Activated naive CD8-positive, alpha-beta T cell (primary cell): ENCODE measurements around the gene RPS6KA1.
A peak's percentile ranks its signal among the peaks of the same experiment; 100 is the strongest.

Experiments used
- H3K27ac Mint-ChIP-seq: one replicate; pipeline ENCODE4 v1.8.0; 2021; ENCODE audit warnings: mixed read lengths
- H3K27me3 Mint-ChIP-seq: one replicate; pipeline ENCODE4 v1.8.0; 2021; ENCODE audit warnings: mixed read lengths
- H3K36me3 Mint-ChIP-seq: one replicate; pipeline ENCODE4 v1.8.0; 2021; ENCODE audit warnings: mixed read lengths
- H3K4me1 Mint-ChIP-seq: one replicate; pipeline ENCODE4 v1.8.0; 2021; ENCODE audit warnings: low read depth, mixed read lengths
- H3K4me3 Mint-ChIP-seq: one replicate; pipeline ENCODE4 v1.8.0; 2021; ENCODE audit warnings: mild to moderate bottlenecking, mixed read lengths
- H3K9me3 Mint-ChIP-seq: one replicate; pipeline ENCODE4 v1.8.0; 2021; ENCODE audit warnings: low read depth, mixed read lengths

Gene RPS6KA1

DNA sequence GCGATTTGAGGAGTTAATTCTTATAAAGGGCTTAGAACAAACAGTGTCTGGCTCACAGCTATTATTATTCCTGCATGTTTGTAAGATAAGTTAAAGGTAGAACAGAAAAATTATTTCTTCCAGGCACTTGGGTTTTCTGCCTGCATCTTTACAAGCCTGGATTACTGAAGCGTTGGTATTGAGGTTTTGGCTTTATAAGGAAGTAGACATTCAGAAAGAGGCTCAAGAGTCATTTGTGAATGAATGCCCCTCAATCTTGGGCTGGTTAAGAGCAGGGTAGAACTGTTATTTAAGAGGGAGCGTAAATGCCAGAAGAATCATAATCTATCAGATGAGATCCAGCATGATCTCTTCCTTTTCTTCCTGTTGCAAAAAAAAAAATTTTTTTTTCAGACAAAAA, 89.0 kb downstream of the RPS6KA1 start:
- Mint-ChIP-seq H3K9me3 (no peaks in the 10 kb centered on the region), H3K4me3 (no peak overlapping the region), H3K36me3 (no peaks in the 10 kb centered on the region), H3K4me1 (peaks cover 26% of the 10 kb centered on the region), H3K27ac (peak overlapping the region; percentile 58), H3K27me3 (no peaks in the 10 kb centered on the region)
